ENCODE results near the gene MFF. TPM values are rescaled to one million over a fixed set of nuclear protein-coding genes. Genes with fewer than 3 reads are reported as not detected.

Gene MFF
- total RNA-seq, 1 experiment from 2014 or later = 68.2 TPM

GRCh38 chr2:227378371-227378782, 53.3 kb downstream of the MFF start (continued):
- TF ChIP-seq CBX3 (IDR thresholded peaks at IDR 0.05; ENCODE audit: low read depth) (no peak), POLR2AphosphoS5 (IDR thresholded peaks at IDR 0.05; ENCODE audit: low read depth, low read length) (no peak), SRF (IDR thresholded peaks at IDR 0.05; ENCODE audit: low read depth) (no peak), MAX (IDR thresholded peaks at IDR 0.05) (no peak), EGR1 (IDR thresholded peaks at IDR 0.05; ENCODE audit: low read depth) (no peak), ATF3 (IDR thresholded peaks at IDR 0.05) (no peak), RAD21 (IDR thresholded peaks at IDR 0.05; ENCODE audit: low read depth) (no peak), JUND (IDR thresholded peaks at IDR 0.05) (no peak), TCF7L2 (IDR thresholded peaks at IDR 0.05; ENCODE audit: borderline replicate concordance, extremely low read depth, insufficient read depth, insufficient read length) (no peak), ELF1 (IDR thresholded peaks at IDR 0.05; ENCODE audit: borderline replicate concordance, low read depth) (no peak), EZH2 (IDR thresholded peaks at IDR 0.05) (no peak)

- H2AFZ ChIP-seq (ENCODE audit: low read depth, low read length, poor library complexity, severe bottlenecking) = no peak within 1 kb of the TSS
- ATAC-seq (no peak), DNase-seq (ENCODE audit: low read depth, low spot score) (no peak)
- no peaks in the 10 kb centered on the region for H3K9me3 ChIP-seq (ENCODE audit: control insufficient read depth in 1 of 2, insufficient read depth in 1 of 2, low read depth in 1 of 2, low read length in 2 of 2)
- H3K4me2 ChIP-seq (ENCODE audit: low read length) = no peak within 1 kb of the TSS
- no peak within 1 kb of the TSS for H3K27ac ChIP-seq (ENCODE audit: low read depth, low read length)
- intact Hi-C loops (cut with micrococcal nuclease) = no loop called here
- H3K27me3 ChIP-seq (ENCODE audit: insufficient read depth, low read length) = no peaks in the 10 kb centered on the region
- H3K4me3 ChIP-seq (replicated peaks in 1 of 2; ENCODE audit: low read depth in 1 of 2, low read length in 2 of 2) = no peak within 1 kb of the TSS
- CTCF ChIA-PET = no interaction called here
- H4K20me1 ChIP-seq (ENCODE audit: insufficient read depth) = no peaks in the 10 kb centered on the region
- RAD21 ChIA-PET (ENCODE audit: low non-redundant PET in 1 of 2, low total read pairs in 2 of 2, uncharacterized antibody in 2 of 2, unreplicated experiment in 2 of 2) = no interaction called here
- no peaks in the 10 kb centered on the region for H3K79me2 ChIP-seq (ENCODE audit: insufficient read depth, low read length)
- H3K36me3 ChIP-seq (ENCODE audit: control insufficient read depth in 1 of 2, insufficient read depth in 2 of 2, low read length in 2 of 2) = no peaks in the 10 kb centered on the region
- H3K9me2 ChIP-seq (ENCODE audit: insufficient read depth) = no peaks in the 10 kb centered on the region
- no peak within 1 kb of the TSS for H3K9ac ChIP-seq (ENCODE audit: low read length)
- TF ChIP-seq SRF (IDR thresholded peaks at IDR 0.05; ENCODE audit: low read depth) (no peak), ATF3 (IDR thresholded peaks at IDR 0.05) (no peak), EZH2phosphoT487 (IDR thresholded peaks at IDR 0.05; ENCODE audit: borderline replicate concordance) (no peak), POLR2A (IDR thresholded peaks at IDR 0.05; ENCODE audit: borderline replicate concordance, extremely low read depth, insufficient read depth, insufficient read length) (no peak), ZFX (IDR thresholded peaks at IDR 0.05) (no peak), EZH2 (IDR thresholded peaks at IDR 0.05) (no peak), EGR1 (IDR thresholded peaks at IDR 0.05; ENCODE audit: low read depth) (no peak), FOSL1 (IDR thresholded peaks at IDR 0.05; ENCODE audit: low read depth) (no peak), POLR2AphosphoS5 (IDR thresholded peaks at IDR 0.05; ENCODE audit: low read depth, low read length) (no peak), YY1 (IDR thresholded peaks at IDR 0.05; ENCODE audit: extremely low read depth, insufficient replicate concordance, low read depth, low read length) (no peak), TCF7L2 (IDR thresholded peaks at IDR 0.05; ENCODE audit: borderline replicate concordance, extremely low read depth, insufficient read depth, insufficient read length) (no peak), ZBTB33 (IDR thresholded peaks at IDR 0.05; ENCODE audit: extremely low read depth, insufficient replicate concordance, low read length) (no peak)
- TF ChIP-seq, protein P1, sequence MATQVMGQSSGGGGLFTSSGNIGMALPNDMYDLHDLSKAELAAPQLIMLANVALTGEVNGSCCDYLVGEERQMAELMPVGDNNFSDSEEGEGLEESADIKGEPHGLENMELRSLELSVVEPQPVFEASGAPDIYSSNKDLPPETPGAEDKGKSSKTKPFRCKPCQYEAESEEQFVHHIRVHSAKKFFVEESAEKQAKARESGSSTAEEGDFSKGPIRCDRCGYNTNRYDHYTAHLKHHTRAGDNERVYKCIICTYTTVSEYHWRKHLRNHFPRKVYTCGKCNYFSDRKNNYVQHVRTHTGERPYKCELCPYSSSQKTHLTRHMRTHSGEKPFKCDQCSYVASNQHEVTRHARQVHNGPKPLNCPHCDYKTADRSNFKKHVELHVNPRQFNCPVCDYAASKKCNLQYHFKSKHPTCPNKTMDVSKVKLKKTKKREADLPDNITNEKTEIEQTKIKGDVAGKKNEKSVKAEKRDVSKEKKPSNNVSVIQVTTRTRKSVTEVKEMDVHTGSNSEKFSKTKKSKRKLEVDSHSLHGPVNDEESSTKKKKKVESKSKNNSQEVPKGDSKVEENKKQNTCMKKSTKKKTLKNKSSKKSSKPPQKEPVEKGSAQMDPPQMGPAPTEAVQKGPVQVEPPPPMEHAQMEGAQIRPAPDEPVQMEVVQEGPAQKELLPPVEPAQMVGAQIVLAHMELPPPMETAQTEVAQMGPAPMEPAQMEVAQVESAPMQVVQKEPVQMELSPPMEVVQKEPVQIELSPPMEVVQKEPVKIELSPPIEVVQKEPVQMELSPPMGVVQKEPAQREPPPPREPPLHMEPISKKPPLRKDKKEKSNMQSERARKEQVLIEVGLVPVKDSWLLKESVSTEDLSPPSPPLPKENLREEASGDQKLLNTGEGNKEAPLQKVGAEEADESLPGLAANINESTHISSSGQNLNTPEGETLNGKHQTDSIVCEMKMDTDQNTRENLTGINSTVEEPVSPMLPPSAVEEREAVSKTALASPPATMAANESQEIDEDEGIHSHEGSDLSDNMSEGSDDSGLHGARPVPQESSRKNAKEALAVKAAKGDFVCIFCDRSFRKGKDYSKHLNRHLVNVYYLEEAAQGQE (IDR thresholded peaks at IDR 0.05; ENCODE audit: low read depth) = no peak
- BruUV-seq (replicated peaks) = no TSS peak
- POLR2A ChIA-PET = no interaction called here
- no peaks in the 10 kb centered on the region for H3K4me1 ChIP-seq (ENCODE audit: control insufficient read depth in 1 of 2, insufficient read depth in 2 of 2, low read length in 2 of 2)
Observed at GRCh38 chr2:227379095-227379494, 54.0 kb downstream of the MFF start, which contains the start of gene TM4SF20. TM4SF20 (minus strand) TSS chr2:227379306; CDS start chr2:227379268, 38 bp downstream.

Measured in HCT116 (cell line).